ENCODE results near the gene SLC16A10.

DNA sequence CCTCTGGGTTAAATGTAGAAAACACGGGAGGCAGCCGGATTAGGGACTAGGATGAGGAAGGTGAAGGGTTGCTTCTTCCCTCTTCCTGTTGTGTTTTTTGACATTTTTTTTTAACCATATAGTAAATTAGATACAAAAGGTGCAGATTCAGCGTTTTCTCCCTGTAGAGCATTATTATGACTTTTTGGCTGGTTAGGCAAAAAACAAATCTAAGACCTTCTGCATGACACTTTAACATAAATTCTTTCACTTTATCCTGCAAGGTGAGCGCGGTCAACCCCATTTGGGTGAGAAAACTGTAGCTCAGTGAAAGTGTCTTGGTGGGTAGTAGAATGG, 1.3 kb downstream of the SLC16A10 start:
- TF ChIP-seq, protein P1, sequence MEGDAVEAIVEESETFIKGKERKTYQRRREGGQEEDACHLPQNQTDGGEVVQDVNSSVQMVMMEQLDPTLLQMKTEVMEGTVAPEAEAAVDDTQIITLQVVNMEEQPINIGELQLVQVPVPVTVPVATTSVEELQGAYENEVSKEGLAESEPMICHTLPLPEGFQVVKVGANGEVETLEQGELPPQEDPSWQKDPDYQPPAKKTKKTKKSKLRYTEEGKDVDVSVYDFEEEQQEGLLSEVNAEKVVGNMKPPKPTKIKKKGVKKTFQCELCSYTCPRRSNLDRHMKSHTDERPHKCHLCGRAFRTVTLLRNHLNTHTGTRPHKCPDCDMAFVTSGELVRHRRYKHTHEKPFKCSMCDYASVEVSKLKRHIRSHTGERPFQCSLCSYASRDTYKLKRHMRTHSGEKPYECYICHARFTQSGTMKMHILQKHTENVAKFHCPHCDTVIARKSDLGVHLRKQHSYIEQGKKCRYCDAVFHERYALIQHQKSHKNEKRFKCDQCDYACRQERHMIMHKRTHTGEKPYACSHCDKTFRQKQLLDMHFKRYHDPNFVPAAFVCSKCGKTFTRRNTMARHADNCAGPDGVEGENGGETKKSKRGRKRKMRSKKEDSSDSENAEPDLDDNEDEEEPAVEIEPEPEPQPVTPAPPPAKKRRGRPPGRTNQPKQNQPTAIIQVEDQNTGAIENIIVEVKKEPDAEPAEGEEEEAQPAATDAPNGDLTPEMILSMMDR (IDR thresholded peaks at IDR 0.05): no peak
- no peak for TF ChIP-seq POLR2AphosphoS5 (IDR thresholded peaks at IDR 0.05)
- TF ChIP-seq POLR2A (IDR thresholded peaks at IDR 0.05; ENCODE audit: low read depth): no peak
